K562 (cell line): ENCODE results near the gene TMEM218. TPM values are rescaled to one million over a fixed set of nuclear protein-coding genes. Genes with fewer than 3 reads are reported as not detected.

ENCODE experiments used
- ATAC-seq: fragments of 200-7000 bp; cut with Tn5 transposase; 3 replicates; pipeline ENCODE4 v1.9.1; 2020; ENCODE audit warnings: moderate library complexity
- BruUV-seq: library from RNA; stranded (reverse); fragments of 400-500 nt; replicated peaks from 2 replicates; lab custom pipeline; 2021; lab: Mats Ljungman, UMichigan
- CTCF ChIA-PET: fragments of 300-600 bp; formaldehyde crosslinking; extraction: SDS; loops from one replicate; lab custom pipeline; 2021; ENCODE audit warnings: low intra/inter-chr PET ratio; lab: Yijun Ruan, JAX
- POLR2A ChIA-PET: fragments of 300-600, 350-650 bp; sonication (Branson Sonifier 250); formaldehyde crosslinking; extraction: SDS; loops from one replicate; lab custom pipeline; 2021; ENCODE audit warnings: antibody characterized with exemption, inconsistent platforms; lab: Yijun Ruan, JAX
- DNase-seq, 4 experiments: peaks; one replicate each; pipeline versions ENCODE4 v3.0.0 to v3.0.0-alpha.2; 2011 to 2018; ENCODE audit warnings: low spot score in 3 of 4, mixed read lengths in 3 of 4; ENCODE audit errors: extremely low read depth in 1 of 4
- FAIRE-seq: peaks from 2 replicates; lab custom pipeline; 2011; peaks lifted over from hg19 to GRCh38; lab: Jason Lieb, UNC
- H2AFZ ChIP-seq: 2 replicates; pipeline ENCODE4 v1.6.0; 2011; ENCODE audit warnings: low read depth, low read length, control low read depth, inconsistent platforms
- H3K27ac ChIP-seq: fragments of 200-600 bp; 3 replicates; pipeline ENCODE4 v1.8.0; 2011; ENCODE audit warnings: low read depth, mild to moderate bottlenecking, control low read depth, inconsistent platforms, low read length, moderate library complexity, mixed read lengths; ENCODE audit errors: extremely low read depth
- H3K27me3 ChIP-seq, 2 experiments: fragments of 300-600 bp in 1 of 2; 2 replicates in 1 of 2; 3 replicates in 1 of 2; pipeline versions ENCODE4 v1.6.0 to v1.8.0; 2011; ENCODE audit warnings: inconsistent platforms in 2 of 2, low read length in 2 of 2, mild to moderate bottlenecking in 1 of 2, mixed read lengths in 1 of 2, moderate library complexity in 1 of 2; ENCODE audit not compliant: control insufficient read depth in 2 of 2, insufficient read depth in 2 of 2
- H3K36me3 ChIP-seq: fragments of 300-600 bp; 3 replicates; pipeline ENCODE4 v1.8.0; 2011; ENCODE audit warnings: mild to moderate bottlenecking, low read length, inconsistent platforms; ENCODE audit not compliant: control insufficient read depth, insufficient read depth
- H3K4me1 ChIP-seq, 2 experiments: fragments of 200-600 bp in 1 of 2; replicated peaks in 1 of 2; 2 replicates in 1 of 2; 3 replicates in 1 of 2; pipeline versions ENCODE4 v1.5.1 to v1.8.0; 2011; ENCODE audit warnings: inconsistent platforms in 2 of 2, low read length in 2 of 2, mild to moderate bottlenecking in 1 of 2, mixed read lengths in 1 of 2, moderate library complexity in 1 of 2; ENCODE audit not compliant: control insufficient read depth in 2 of 2, insufficient read depth in 2 of 2
- H3K4me2 ChIP-seq: 2 replicates; pipeline ENCODE4 v1.6.1; 2011; ENCODE audit warnings: low read length, control low read depth, inconsistent platforms, mixed read lengths; ENCODE audit not compliant: insufficient read depth
- H3K4me3 ChIP-seq: fragments of 200-600 bp; sonication (generic), shearing (Covaris generic); 2 replicates; pipeline ENCODE4 v1.5.1; 2016; ENCODE audit warnings: control low read depth, inconsistent platforms
- H3K79me2 ChIP-seq: fragments of 200-600 bp; 3 replicates; pipeline ENCODE4 v1.8.0; 2011; ENCODE audit warnings: low read length, inconsistent platforms; ENCODE audit not compliant: control insufficient read depth, insufficient read depth
- H3K9ac ChIP-seq, 2 experiments: 2 replicates each; pipeline versions ENCODE4 v1.6.0 to v1.6.1; 2011; ENCODE audit warnings: low read depth in 2 of 2, low read length in 2 of 2, control low read depth in 1 of 2, inconsistent platforms in 1 of 2, mild to moderate bottlenecking in 1 of 2, mixed read lengths in 1 of 2; ENCODE audit not compliant: insufficient read depth in 1 of 2
- H3K9me1 ChIP-seq: one replicate; pipeline ENCODE4 v1.6.0; 2011; ENCODE audit warnings: inconsistent platforms, mild to moderate bottlenecking, low read length, moderate library complexity; ENCODE audit not compliant: control insufficient read depth, insufficient read depth
- H3K9me3 ChIP-seq: replicated peaks from 2 replicates; pipeline ENCODE4 v1.5.1; 2011; ENCODE audit warnings: low read depth, low read length, inconsistent platforms; ENCODE audit not compliant: control insufficient read depth, insufficient read depth
- H4K20me1 ChIP-seq: replicated peaks from 2 replicates; pipeline ENCODE4 v1.6.1; 2011; ENCODE audit warnings: low read length, inconsistent platforms, mixed read lengths; ENCODE audit not compliant: control insufficient read depth, insufficient read depth
- BDP1 ChIP-seq: IDR thresholded peaks from 3 replicates; pipeline ENCODE4 v1.6.1; 2011; ENCODE audit not compliant: insufficient read length, insufficient read depth
- BRF1 ChIP-seq: IDR thresholded peaks from 3 replicates; pipeline ENCODE4 v1.6.1; 2011; ENCODE audit warnings: borderline replicate concordance, mild to moderate bottlenecking; ENCODE audit not compliant: insufficient read length; ENCODE audit errors: extremely low read depth
- HLTF ChIP-seq: fragments of 450-650 bp; IDR thresholded peaks from 2 replicates; pipeline ENCODE4 v1.6.1; 2016
- JUNB ChIP-seq: fragments of 450-650 bp; formaldehyde crosslinking; conservative IDR thresholded peaks from 2 replicates; pipeline ENCODE4 v1.4.0; 2020; ENCODE audit warnings: mild to moderate bottlenecking
- KHSRP ChIP-seq: fragments of 450-650 bp; IDR thresholded peaks from 2 replicates; pipeline ENCODE4 v1.6.1; 2017
- KLF10 ChIP-seq: fragments of 250-450 bp; sonication (Bioruptor Pico); IDR thresholded peaks from 2 replicates; pipeline ENCODE4 v1.6.1; 2021; ENCODE audit warnings: matching md5 sums
- MECOM ChIP-seq: fragments of 250-450 bp; sonication (Bioruptor Pico); IDR thresholded peaks from 2 replicates; pipeline ENCODE4 v1.8.0; 2022; ENCODE audit warnings: inconsistent platforms
- NCOR1 ChIP-seq: fragments of 450-650 bp; IDR thresholded peaks from 2 replicates; pipeline ENCODE4 v1.6.1; 2016; ENCODE audit warnings: mild to moderate bottlenecking, moderate library complexity
- TCF7 ChIP-seq: sonication (generic); IDR thresholded peaks from 2 replicates; pipeline ENCODE4 v1.6.1; 2016; ENCODE audit warnings: antibody characterized with exemption, borderline replicate concordance
- THAP7 ChIP-seq: fragments of 250-450 bp; sonication (Bioruptor Pico); IDR thresholded peaks from 2 replicates; pipeline ENCODE4 v1.5.0; 2021
- ZKSCAN3 ChIP-seq: fragments of 250-450 bp; sonication (Bioruptor Pico); IDR thresholded peaks from 2 replicates; pipeline ENCODE4 v1.4.0; 2020
- ZNF311 ChIP-seq: fragments of 250-450 bp; sonication (Bioruptor Pico); IDR thresholded peaks from 2 replicates; pipeline ENCODE4 v1.4.0; 2020; ENCODE audit warnings: mild to moderate bottlenecking, moderate library complexity
- ZNF511 ChIP-seq: sonication (generic); formaldehyde crosslinking; IDR thresholded peaks from 2 replicates; pipeline ENCODE4 v1.8.0; 2022; ENCODE audit warnings: mild to moderate bottlenecking, missing genetic modification reagents
- WGBS: fragments of 100-300 bp; shearing (Covaris generic); methylation state at CpG from one replicate; pipeline ENCODE4 v1.1.6; 2016; ENCODE audit warnings: low coverage, mixed read lengths; ENCODE audit not compliant: insufficient coverage; ENCODE audit errors: missing lambda C conversion rate; 5-methylcytosine and 5-hydroxymethylcytosine counted together
- in situ Hi-C: fragments of 300-500 bp; cut with MboI; formaldehyde crosslinking; loops from 4 replicates; pipeline ENCODE4 v1.15.0; 2018; ENCODE audit warnings: inconsistent platforms, mixed read lengths
- intact Hi-C: fragments of 100-400 bp; cut with micrococcal nuclease; formaldehyde crosslinking; loops from 2 replicates; pipeline ENCODE4 v1.14.2; 2022
- polyA plus RNA-seq, 8 experiments: library from polyadenylated mRNA; depleted of rRNA in 4 of 8; stranded (reverse) in 5 of 8; unstranded in 3 of 8; fragments of >200 nt; fragmentation: Nextera tagmentation in 2 of 8; fragmentation: Illumina TruSeq in 1 of 8; extraction: Ambion mirVana in 2 of 8; extraction: Trizol in 1 of 8; gene quantifications; 2 replicates each; pipeline versions ENCODE4 v1.2.1 to v1.2.3, GENCODE V29; 2011 to 2014; ENCODE audit warnings: inconsistent platforms in 1 of 8, missing spikeins in 1 of 8
- total RNA-seq, 7 experiments: library from RNA; depleted of rRNA in 6 of 7; stranded (reverse); fragments of >200 nt in 6 of 7; fragmentation: Illumina TruSeq in 2 of 7; extraction: Trizol in 2 of 7; gene quantifications; 2 replicates each; pipeline versions ENCODE4 v1.2.1 to v1.2.3, GENCODE V29; 2011 to 2021; ENCODE audit warnings: low replicate concordance in 1 of 7
- TF ChIP-seq, protein P1 (sequence below): fragments of 450-650 bp; formaldehyde crosslinking; IDR thresholded peaks from 2 replicates; pipeline ENCODE4 v1.4.0; 2020; ENCODE audit warnings: mild to moderate bottlenecking, mixed read lengths
- TF ChIP-seq, protein P2 (sequence below): sonication (generic); formaldehyde crosslinking; IDR thresholded peaks from 2 replicates; pipeline ENCODE4 v1.8.1; 2023; ENCODE audit warnings: mild to moderate bottlenecking, missing genetic modification reagents
- TF ChIP-seq, protein P3 (sequence below): fragments of 450-650 bp; IDR thresholded peaks from 2 replicates; pipeline ENCODE4 v1.6.1; 2017; ENCODE audit warnings: mild to moderate bottlenecking, moderate library complexity
- TF ChIP-seq, protein P4 (sequence below), 2 experiments: fragments of 250-450 bp in 1 of 2; fragments of 450-650 bp in 1 of 2; sonication (Bioruptor Pico) in 1 of 2; IDR thresholded peaks; 2 replicates each; pipeline versions ENCODE4 v1.6.1 to v1.8.0; 2016 to 2021; ENCODE audit warnings: mild to moderate bottlenecking in 2 of 2, moderate library complexity in 2 of 2, missing compliant biosample characterization in 1 of 2, missing genetic modification characterization in 1 of 2

TMEM218 gene
- total and polyA plus RNA-seq, 9 of the 15 experiments (the other 6 are each of a cell fraction or from before 2014, with no cell fraction given): 13.4 to 32.2 (median 25.4) TPM

DNA sequence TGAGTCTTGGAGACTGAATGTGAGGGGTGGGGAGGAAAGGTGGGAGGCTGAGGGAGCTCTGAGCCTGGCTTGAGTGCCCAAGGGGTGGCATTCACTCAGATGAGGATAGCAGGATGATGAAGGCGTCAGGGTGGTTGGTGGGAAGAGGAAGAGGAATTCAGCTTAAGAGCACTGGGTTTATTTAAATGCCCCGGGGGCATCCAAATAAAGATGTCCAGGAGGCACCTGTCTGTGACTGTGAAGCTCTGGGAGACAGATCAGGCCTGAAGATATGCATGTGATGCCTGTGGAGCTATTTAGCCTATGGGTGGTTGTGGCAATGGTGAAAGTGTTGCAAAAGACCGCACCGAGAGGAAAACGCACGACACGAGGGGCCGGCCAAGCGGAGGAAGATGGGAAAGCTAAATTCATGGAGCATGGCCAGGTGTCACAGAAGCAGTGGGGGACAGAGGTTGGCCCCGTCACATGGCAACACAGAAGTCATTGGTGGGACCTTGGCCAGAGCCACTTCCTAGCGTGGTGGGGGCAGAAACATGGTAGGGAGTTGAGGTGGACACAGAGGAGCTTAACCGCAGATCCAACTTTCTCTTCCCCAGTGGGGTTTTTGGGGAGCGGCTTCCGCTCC is 32.8 kb downstream of the TMEM218 start:
- Histone ChIP-seq H3K79me2 (no peaks in the 10 kb centered on the region), H3K9me1 (peaks cover 5% of the 10 kb centered on the region), H3K9me3 (no peaks in the 10 kb centered on the region), H3K36me3 (no peaks in the 10 kb centered on the region), H3K4me1 (peaks cover 29 to 35% of the 10 kb centered on the region in 2 experiments), H3K27me3 (no peaks in the 10 kb centered on the region), H4K20me1 (no peaks in the 10 kb centered on the region), H3K9ac (no peak overlapping the region), H3K27ac (no peak overlapping the region), H3K4me2 (no peak overlapping the region), H2AFZ (no peak overlapping the region), H3K4me3 (no peak overlapping the region)
- intact Hi-C loops: no loop called here
- in situ Hi-C loops: no loop called here
- no TSS peak for BruUV-seq
- POLR2A ChIA-PET: interaction anchor here (0.5 to 1.1 kb wide), 4 partner anchors 10 to 279 kb away, joined by 3 read pairs; no protein-coding TSS in a partner anchor
- no peak for ATAC-seq
- CTCF ChIA-PET: no interaction called here
- 78% methylated on average over 13 of the region's 14 CpGs for WGBS
- FAIRE-seq: no peak
- no peak for DNase-seq
- TF ChIP-seq, protein P1, sequence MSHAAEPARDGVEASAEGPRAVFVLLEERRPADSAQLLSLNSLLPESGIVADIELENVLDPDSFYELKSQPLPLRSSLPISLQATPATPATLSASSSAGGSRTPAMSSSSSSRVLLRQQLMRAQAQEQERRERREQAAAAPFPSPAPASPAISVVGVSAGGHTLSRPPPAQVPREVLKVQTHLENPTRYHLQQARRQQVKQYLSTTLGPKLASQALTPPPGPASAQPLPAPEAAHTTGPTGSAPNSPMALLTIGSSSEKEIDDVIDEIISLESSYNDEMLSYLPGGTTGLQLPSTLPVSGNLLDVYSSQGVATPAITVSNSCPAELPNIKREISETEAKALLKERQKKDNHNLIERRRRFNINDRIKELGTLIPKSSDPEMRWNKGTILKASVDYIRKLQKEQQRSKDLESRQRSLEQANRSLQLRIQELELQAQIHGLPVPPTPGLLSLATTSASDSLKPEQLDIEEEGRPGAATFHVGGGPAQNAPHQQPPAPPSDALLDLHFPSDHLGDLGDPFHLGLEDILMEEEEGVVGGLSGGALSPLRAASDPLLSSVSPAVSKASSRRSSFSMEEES (CRISPR knock-in tag): no peak
- TF ChIP-seq ZNF311 (CRISPR knock-in tag) (no peak), KLF10 (CRISPR knock-in tag) (no peak), THAP7 (CRISPR knock-in tag) (no peak), ZKSCAN3 (no peak), TCF7 (no peak), ZNF511 (no peak), NCOR1 (no peak), MECOM (CRISPR knock-in tag) (no peak), BDP1 (no peak), HLTF (no peak), BRF1 (no peak), KHSRP (no peak), JUNB (CRISPR knock-in tag) (no peak)
- TF ChIP-seq, protein P2, sequence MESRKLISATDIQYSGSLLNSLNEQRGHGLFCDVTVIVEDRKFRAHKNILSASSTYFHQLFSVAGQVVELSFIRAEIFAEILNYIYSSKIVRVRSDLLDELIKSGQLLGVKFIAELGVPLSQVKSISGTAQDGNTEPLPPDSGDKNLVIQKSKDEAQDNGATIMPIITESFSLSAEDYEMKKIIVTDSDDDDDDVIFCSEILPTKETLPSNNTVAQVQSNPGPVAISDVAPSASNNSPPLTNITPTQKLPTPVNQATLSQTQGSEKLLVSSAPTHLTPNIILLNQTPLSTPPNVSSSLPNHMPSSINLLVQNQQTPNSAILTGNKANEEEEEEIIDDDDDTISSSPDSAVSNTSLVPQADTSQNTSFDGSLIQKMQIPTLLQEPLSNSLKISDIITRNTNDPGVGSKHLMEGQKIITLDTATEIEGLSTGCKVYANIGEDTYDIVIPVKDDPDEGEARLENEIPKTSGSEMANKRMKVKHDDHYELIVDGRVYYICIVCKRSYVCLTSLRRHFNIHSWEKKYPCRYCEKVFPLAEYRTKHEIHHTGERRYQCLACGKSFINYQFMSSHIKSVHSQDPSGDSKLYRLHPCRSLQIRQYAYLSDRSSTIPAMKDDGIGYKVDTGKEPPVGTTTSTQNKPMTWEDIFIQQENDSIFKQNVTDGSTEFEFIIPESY (CRISPR knock-in tag): no peak
- TF ChIP-seq, protein P3, sequence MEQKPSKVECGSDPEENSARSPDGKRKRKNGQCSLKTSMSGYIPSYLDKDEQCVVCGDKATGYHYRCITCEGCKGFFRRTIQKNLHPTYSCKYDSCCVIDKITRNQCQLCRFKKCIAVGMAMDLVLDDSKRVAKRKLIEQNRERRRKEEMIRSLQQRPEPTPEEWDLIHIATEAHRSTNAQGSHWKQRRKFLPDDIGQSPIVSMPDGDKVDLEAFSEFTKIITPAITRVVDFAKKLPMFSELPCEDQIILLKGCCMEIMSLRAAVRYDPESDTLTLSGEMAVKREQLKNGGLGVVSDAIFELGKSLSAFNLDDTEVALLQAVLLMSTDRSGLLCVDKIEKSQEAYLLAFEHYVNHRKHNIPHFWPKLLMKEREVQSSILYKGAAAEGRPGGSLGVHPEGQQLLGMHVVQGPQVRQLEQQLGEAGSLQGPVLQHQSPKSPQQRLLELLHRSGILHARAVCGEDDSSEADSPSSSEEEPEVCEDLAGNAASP: no peak
- TF ChIP-seq, protein P4, sequence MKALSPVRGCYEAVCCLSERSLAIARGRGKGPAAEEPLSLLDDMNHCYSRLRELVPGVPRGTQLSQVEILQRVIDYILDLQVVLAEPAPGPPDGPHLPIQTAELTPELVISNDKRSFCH (CRISPR knock-in tag; IDR thresholded peaks at IDR 0.05): no peak
- TF ChIP-seq, protein P4 (tag; IDR thresholded peaks at IDR 0.05): no peak
